Activated CD4-positive, alpha-beta T cell treated with anti-CD3 and anti-CD28 coated beads, Interleukin-2, amount 10 ng/mL, durations not matched to agents 7 days and 5 days (primary cell): ENCODE measurements around the gene CDK9. TPM values are rescaled to one million over a fixed set of nuclear protein-coding genes. Genes with fewer than 3 reads are reported as not detected.

Source experiments
- CTCF ChIA-PET: fragments of 350-600 bp; sonication (Branson Sonifier 250); formaldehyde crosslinking; loops from one replicate; lab custom pipeline; 2021; ENCODE audit warnings: antibody characterized with exemption; lab: Charles Lee
- POLR2A ChIA-PET: fragments of 350-600 bp; sonication (Branson Sonifier 250); formaldehyde crosslinking; loops from one replicate; lab custom pipeline; 2021; ENCODE audit warnings: antibody characterized with exemption; lab: Charles Lee
- DNase-seq: peaks from one replicate; pipeline ENCODE4 v3.0.0-alpha.2; 2020
- H3K27ac Mint-ChIP-seq: one replicate; pipeline ENCODE4 v1.8.0; 2021; ENCODE audit warnings: mild to moderate bottlenecking, moderate library complexity, mixed read lengths
- H3K27me3 Mint-ChIP-seq: one replicate; pipeline ENCODE4 v1.8.0; 2021; ENCODE audit warnings: mixed read lengths
- H3K36me3 Mint-ChIP-seq: one replicate; pipeline ENCODE4 v1.8.0; 2021; ENCODE audit warnings: low read depth, mixed read lengths
- H3K4me1 Mint-ChIP-seq: one replicate; pipeline ENCODE4 v1.8.0; 2021; ENCODE audit warnings: mixed read lengths
- H3K4me3 Mint-ChIP-seq: one replicate; pipeline ENCODE4 v1.8.0; 2021; ENCODE audit warnings: mild to moderate bottlenecking, moderate library complexity, mixed read lengths
- H3K9me3 Mint-ChIP-seq: one replicate; pipeline ENCODE4 v1.8.0; 2021; ENCODE audit warnings: mixed read lengths
- total RNA-seq, 2 experiments: library from RNA; stranded (reverse); gene quantifications; one replicate each; pipeline ENCODE4 v1.2.3, GENCODE V29; 2021

CDK9 gene
- total RNA-seq = 100 to 1,000 TPM in 1 of 2 experiments, 10 to 100 TPM in 1; 99.4 to 110 TPM

DNA sequence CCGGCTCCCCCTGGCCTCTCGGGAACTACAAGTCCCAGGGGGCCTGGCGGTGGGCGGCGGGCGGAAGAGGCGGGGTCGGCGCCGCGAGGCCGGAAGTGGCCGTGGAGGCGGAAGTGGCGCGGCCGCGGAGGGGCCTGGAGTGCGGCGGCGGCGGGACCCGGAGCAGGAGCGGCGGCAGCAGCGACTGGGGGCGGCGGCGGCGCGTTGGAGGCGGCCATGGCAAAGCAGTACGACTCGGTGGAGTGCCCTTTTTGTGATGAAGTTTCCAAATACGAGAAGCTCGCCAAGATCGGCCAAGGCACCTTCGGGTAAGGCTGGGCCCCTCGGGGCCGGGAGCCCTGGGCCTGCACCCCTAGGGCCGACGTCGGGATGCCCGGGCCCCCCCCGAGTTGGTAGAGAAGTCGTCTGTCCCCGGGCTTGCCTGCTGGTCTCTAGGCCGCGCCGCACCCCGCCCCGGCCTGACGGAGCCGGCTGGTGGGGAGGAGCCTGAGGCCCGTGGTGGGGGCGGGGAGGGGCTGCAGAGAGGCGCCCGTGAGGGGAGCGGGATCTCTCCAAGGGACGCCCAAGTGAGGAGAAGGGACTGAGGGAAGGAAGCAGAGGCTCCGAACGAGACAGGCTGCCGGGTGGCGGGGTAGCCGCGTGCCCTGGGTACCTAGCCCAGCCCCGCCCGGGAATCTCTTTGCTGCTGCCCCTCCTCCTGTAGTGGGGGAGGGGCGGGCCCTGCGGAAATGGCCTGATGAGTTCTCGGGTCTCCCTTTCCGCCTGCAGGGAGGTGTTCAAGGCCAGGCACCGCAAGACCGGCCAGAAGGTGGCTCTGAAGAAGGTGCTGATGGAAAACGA lies at the start of gene CDK9:
CDK9 (plus strand) TSS at position 102 of the 840 bp plus-strand sequence; CDS start at position 217, 115 bp downstream.
- peaks cover 71% of the 10 kb centered on the region for H3K4me1 Mint-ChIP-seq
- H3K36me3 Mint-ChIP-seq = peaks cover 39% of the 10 kb centered on the region
- H3K4me3 Mint-ChIP-seq = peak within 1 kb of the TSS; percentile 96
- H3K27me3 Mint-ChIP-seq = no peaks in the 10 kb centered on the region
- no peaks in the 10 kb centered on the region for H3K9me3 Mint-ChIP-seq
- ChIA-PET CTCF (interaction anchor here (0.6 to 5.6 kb wide), 12 partner anchors 10 to 144 kb away, joined by 3 to 31 read pairs (median 4); partner anchors contain the start of gene TOR2A), POLR2A (no interaction called here)
- H3K27ac Mint-ChIP-seq = peak within 1 kb of the TSS; percentile 96
- DNase-seq = peak; percentile 91

DNA sequence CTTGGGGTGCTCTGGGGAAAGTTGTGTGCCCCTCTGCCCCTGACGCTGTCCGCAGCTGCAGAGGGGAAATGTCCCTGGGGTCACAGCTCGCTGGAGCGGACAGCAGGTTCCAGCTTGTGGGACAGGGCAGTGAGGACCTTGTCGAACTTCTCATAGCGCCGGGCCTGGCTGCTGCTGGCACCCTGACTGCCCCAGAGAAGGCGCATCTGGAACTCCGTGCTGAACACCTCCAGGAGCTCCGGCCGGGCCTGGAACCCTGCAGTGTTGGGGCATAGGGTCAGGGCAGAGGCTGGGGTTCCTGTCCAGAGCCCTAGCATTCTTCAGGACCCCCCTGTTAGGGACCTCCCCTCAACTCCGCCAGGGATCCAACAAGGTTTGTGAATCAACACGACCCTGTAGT lies 47.2 kb upstream of the CDK9 start:
- DNase-seq = no peak
- Mint-ChIP-seq H3K9me3 (no peaks in the 10 kb centered on the region), H3K36me3 (peaks cover 33% of the 10 kb centered on the region), H3K4me3 (no peak overlapping the region), H3K4me1 (peaks cover 24% of the 10 kb centered on the region), H3K27ac (no peak overlapping the region), H3K27me3 (no peaks in the 10 kb centered on the region)
- ChIA-PET CTCF (no interaction called here), POLR2A (no interaction called here)

DNA sequence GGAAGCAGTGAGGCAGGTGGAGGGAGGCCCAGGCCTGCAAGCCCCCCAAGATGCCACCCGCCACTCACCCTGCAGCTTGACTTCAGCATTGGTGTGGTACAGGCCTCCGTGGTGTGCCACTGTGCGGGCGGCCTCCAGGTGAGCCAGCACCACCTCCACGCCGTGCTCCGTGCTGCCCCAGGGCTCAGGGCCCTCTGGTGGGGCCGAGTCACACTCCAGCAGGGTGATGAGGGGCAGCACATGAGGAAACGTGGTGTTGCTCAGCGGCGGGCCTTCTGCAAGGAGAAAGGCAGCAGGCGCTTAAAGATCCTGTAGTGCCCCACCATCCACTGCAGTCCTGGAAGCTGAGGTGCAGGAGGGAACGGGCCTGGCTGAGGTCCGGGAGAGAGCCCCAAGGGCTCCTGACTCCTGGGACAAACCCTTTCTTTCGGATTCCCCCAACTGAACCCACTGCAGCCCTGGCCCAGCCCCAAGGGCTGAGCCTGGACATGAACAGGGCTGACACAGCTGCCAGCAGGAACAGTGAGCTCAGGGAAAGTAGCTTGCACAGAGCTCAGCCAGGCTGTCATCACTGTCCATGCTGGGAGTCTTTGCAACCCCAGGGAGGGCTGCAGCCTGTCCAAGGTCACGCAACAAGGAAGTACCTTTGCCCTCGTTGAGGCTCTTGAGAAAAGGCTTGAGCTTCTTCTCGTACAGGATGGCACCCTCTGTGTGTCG lies 46.1 kb upstream of the CDK9 start:
- POLR2A ChIA-PET = no interaction called here
- Mint-ChIP-seq H3K36me3 (peaks cover 33% of the 10 kb centered on the region), H3K27me3 (no peaks in the 10 kb centered on the region)

DNA sequence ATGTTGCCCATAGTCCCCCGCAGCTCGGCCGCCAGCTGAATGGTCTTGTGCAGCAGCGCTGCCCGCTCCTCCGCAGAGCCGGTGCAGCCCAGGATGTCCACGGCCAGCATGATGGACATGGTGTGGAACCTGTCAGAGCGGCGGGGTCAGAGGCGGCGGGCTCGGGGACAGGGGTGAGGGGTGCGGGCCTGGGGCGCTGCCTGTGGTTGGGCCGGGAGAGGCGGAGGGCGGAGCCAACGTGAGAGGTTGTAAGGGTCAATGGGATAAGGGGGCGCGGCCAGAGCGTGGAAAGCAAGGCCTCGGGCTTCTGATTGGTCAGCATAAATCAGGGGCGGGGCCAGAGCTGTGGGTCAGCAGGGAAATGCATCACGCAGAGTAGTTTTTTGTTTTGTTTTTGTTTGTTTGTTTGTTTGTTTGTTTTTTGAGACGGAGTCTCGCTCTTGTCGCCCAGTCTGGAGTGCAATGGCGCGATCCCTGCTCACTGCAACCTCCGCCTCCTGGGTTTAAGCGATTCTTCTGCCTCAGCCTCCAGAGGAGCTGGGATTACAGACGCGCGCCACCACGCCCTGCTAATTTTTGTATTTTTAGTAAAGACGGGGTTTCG lies 43.9 kb upstream of the CDK9 start:
- H3K9me3 Mint-ChIP-seq = no peaks in the 10 kb centered on the region
- H3K27ac Mint-ChIP-seq = no peak overlapping the region
- no peaks in the 10 kb centered on the region for H3K27me3 Mint-ChIP-seq
- H3K36me3 Mint-ChIP-seq = peaks cover 48% of the 10 kb centered on the region
- peaks cover 4% of the 10 kb centered on the region for H3K4me1 Mint-ChIP-seq
- DNase-seq = no peak
- ChIA-PET POLR2A (no interaction called here), CTCF (interaction anchor here (0.7 to 4.3 kb wide), 4 partner anchors 7 to 443 kb away, joined by 3 to 29 read pairs (median 6); partner anchors contain the start of gene TOR2A)
- no peak overlapping the region for H3K4me3 Mint-ChIP-seq

More for the DNA sequence above, 46.1 kb upstream of the CDK9 start:
- Mint-ChIP-seq H3K4me3 (no peak overlapping the region), H3K4me1 (peaks cover 15% of the 10 kb centered on the region), H3K27ac (no peak overlapping the region), H3K9me3 (no peaks in the 10 kb centered on the region)
- CTCF ChIA-PET = interaction anchor here (1.0 to 2.9 kb wide), 2 partner anchors 27 to 182 kb away, joined by 4 to 9 read pairs; no protein-coding TSS in a partner anchor
- no peak for DNase-seq

DNA sequence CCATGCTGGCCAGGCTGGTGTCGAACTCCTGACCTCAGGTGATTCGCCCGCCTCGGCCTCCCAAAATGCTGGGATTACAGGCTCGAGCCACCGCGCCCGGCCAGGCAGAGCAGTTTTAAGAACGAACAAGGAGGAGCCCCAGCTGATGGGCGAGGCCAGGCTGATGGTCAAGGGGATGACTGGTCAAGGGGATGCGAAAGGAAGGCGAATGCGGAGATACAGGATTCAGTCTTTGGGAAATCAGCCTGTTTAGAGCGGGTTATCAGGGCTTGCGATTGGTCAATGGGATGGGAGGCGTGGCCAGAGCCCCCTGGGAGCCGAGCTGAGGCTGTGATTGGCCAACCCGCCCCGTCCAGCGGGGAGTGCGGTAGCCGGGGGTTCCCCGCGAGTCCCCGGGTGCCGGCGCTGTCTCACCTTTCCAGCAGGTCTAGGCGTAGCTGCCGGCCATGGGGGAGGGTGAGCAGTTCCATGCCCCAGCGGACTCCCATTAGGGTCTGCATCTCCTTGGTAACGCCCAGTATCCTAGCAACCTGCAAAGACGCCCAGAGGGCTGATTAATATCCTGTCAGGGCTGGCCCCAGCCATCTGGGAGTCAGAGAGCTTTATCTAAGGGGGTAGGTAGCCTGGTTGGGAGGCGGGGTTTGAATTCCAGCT lies 43.3 kb upstream of the CDK9 start:
- peaks cover 46% of the 10 kb centered on the region for H3K36me3 Mint-ChIP-seq
- POLR2A ChIA-PET = no interaction called here
- no peak for DNase-seq
- H3K27ac Mint-ChIP-seq = no peak overlapping the region
- H3K4me3 Mint-ChIP-seq = no peak overlapping the region
- H3K27me3 Mint-ChIP-seq = no peaks in the 10 kb centered on the region
- peaks cover 5% of the 10 kb centered on the region for H3K4me1 Mint-ChIP-seq
- CTCF ChIA-PET = interaction anchor here (2.9 to 4.3 kb wide), 2 partner anchors 7 to 179 kb away, joined by 9 to 29 read pairs; partner anchors contain the start of gene TOR2A
- no peaks in the 10 kb centered on the region for H3K9me3 Mint-ChIP-seq

DNA sequence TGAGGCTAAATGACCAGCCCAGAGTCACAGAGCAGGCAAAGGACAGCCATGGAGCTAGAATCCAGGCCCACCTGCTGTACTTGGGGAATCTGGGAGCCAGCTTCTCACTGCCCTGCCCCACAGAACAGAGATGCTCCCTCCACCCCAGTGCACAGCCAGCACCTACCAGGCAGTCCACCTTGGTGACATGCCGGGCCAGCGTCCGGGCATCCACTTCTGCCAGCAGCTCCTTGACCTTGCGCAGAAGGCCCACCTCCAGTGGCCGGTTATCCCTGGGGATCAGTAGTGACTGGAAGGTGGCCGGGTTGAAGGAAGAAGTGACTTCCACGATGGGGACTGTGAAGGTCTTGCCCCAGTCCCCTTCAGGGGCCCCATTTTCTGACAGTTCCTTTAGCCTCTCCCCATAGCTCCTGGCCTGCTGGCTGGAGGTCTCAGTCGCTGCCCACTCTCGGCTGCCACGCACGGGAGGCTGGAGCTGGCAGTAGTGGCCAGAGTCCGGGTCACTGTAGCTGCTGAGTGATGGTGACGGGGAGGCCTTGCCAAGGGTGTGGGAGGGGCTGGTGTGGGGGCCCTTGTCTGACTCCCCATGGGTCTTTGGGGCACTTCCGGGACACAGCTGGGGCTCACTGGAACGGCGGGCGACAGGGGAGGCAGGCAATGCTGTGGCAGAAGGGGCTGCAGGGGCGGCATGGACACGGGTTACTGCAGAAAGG lies 41.3 kb upstream of the CDK9 start:
- Mint-ChIP-seq H3K4me3 (no peak overlapping the region), H3K36me3 (peaks cover 45% of the 10 kb centered on the region), H3K4me1 (peaks cover 5% of the 10 kb centered on the region), H3K27me3 (no peaks in the 10 kb centered on the region), H3K9me3 (no peaks in the 10 kb centered on the region), H3K27ac (no peak overlapping the region)
- ChIA-PET CTCF (interaction anchor here (0.6 to 4.3 kb wide), 5 partner anchors 9 to 26 kb away, joined by 3 to 29 read pairs (median 5); partner anchors contain the start of gene TOR2A), POLR2A (no interaction called here)
- no peak for DNase-seq

DNA sequence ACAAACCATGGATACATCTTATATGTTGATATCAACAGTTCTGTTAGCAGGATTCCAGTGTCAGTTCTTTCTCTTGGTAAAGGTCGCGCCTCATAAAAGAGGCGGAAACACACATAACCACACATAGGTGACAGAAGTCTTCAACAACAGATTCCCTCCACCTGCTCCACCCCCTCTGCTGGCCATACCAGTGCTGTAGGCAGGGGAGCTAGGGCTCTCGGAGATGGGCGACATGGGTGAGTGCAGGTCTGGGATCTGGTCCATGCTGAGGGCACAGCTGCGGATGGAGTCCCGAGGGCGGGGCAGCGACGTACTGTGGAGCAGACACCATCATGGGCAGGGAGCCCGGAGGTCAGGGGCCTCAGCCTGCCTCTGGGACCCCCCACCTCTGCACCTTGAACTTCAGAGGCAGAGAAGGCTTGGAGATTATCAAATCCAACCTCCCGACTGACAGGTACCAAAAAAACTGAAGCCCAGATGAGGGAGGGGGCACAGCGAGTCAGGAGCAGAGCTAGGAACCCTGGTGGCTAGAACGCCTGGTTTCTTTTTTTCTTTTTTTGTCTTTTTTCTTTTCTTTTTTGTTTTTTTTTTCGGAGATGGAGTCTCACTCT lies 38.8 kb upstream of the CDK9 start:
- Mint-ChIP-seq H3K4me1 (peaks cover 5% of the 10 kb centered on the region), H3K36me3 (peaks cover 47% of the 10 kb centered on the region), H3K9me3 (no peaks in the 10 kb centered on the region), H3K4me3 (no peak overlapping the region), H3K27me3 (no peaks in the 10 kb centered on the region), H3K27ac (peak overlapping the region; percentile 36)
- POLR2A ChIA-PET = interaction anchor here (0.6 kb wide), 2 partner anchors 72 to 168 kb away, joined by 3 to 7 read pairs; no protein-coding TSS in a partner anchor
- CTCF ChIA-PET = interaction anchor here (0.9 to 1.7 kb wide), 4 partner anchors 12 to 244 kb away, joined by 3 to 6 read pairs (median 4); partner anchors contain the start of gene TOR2A
- peak; percentile 47 for DNase-seq

DNA sequence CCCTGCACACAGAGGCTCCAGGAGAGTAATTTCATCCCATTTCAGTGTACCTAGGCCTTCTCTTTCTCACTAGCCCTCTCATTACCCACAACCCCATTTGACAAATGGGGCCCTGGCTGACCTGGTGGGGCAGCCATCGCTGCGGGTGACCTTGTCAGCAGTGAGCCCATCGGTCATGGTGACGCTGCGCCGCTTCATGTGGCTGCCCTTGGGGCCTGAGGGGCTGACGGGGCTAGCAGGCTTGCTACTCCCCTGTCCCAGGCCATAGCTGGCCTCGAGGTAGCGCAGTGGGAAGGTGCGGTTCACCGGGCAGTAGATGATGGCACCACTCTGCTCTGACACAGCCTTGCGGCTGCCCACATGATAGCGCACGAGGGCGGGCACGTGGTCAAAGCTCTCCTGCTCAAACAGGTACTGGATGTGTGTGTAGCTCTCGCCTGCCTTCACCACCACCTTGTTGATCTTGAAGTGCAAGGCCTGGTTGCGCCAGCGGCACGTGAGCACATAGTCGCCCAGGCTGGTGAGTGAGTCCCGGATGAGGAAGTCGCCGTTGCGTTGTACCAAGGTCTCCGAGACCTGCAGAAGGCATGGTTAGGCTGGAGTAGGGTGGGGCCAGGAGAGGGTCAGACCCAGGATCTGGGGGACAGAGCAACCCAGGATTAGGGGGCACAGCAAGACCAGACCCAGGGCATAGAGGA lies 36.6 kb upstream of the CDK9 start:
- POLR2A ChIA-PET = no interaction called here
- Mint-ChIP-seq H3K27ac (no peak overlapping the region), H3K4me1 (peaks cover 5% of the 10 kb centered on the region), H3K9me3 (no peaks in the 10 kb centered on the region), H3K27me3 (no peaks in the 10 kb centered on the region), H3K4me3 (no peak overlapping the region), H3K36me3 (peaks cover 41% of the 10 kb centered on the region)
- no peak for DNase-seq
- CTCF ChIA-PET = no interaction called here

DNA sequence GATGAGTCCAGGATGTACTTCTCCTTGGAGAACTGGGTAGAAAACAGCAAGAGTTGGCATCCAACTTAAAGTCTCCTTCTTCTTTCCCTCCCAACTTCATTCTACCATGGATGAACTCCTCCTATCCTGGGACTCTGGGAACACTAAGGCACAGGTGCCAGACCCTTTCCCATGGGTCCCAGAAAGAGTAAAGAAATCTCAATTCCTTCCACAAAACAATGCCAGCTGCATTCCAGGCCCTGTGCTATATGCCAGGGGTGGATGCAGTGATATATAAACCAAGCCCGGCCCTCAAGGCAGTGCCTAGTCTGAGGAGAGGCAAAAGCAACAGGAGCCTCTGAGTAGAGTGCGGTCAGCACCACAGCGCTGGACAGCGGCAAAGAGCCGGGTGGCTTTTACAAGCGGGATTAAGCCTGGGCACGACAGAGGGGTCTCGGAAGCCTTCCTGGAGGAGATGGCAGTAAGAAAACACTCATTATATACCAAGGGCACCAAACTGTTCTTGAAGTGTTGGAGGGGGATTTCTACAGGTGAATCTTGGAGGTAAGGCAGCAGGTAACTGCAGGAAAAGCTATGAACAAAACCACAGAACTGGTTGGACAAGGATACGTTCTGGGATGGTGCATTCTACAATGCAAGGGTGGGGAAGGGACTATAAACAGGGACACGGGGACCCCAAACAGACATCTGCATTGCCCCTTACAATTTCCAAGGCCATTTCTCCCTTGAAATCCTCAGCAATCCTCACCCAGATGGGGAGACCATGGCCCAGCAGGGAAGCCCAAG lies 34.4 kb upstream of the CDK9 start:
- peaks cover 29% of the 10 kb centered on the region for H3K36me3 Mint-ChIP-seq
- CTCF ChIA-PET = no interaction called here
- H3K27me3 Mint-ChIP-seq = no peaks in the 10 kb centered on the region
- no peak for DNase-seq
- H3K9me3 Mint-ChIP-seq = no peaks in the 10 kb centered on the region
- H3K27ac Mint-ChIP-seq = no peak overlapping the region
- no peak overlapping the region for H3K4me3 Mint-ChIP-seq
- peaks cover 5% of the 10 kb centered on the region for H3K4me1 Mint-ChIP-seq
- POLR2A ChIA-PET = interaction anchor here (0.6 kb wide), 1 partner anchor 26 kb away, joined by 3 read pairs; no protein-coding TSS in a partner anchor

DNA sequence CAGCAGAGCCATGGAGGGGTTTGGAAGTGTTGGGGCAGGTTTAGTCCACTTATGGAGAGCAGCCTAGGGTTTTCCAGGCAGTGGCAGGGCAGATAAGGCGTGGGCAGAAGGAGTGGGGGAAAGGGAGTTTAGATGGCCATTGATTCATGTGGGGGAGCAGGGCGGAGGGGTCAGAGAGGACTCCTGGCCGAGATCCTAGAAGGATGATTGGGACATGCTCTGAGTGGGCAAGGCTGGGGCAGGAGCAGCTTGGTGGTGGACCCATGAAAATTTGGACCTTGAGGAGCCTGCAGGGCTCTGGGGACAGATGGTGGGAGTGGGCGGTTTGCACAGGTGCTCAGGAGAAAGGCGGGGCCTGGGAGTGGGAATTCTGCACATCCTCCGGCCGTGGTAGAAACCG lies 32.7 kb upstream of the CDK9 start:
- no peak for DNase-seq
- no peak overlapping the region for H3K4me3 Mint-ChIP-seq
- H3K4me1 Mint-ChIP-seq = no peaks in the 10 kb centered on the region
- H3K9me3 Mint-ChIP-seq = no peaks in the 10 kb centered on the region
- no peak overlapping the region for H3K27ac Mint-ChIP-seq
- no peaks in the 10 kb centered on the region for H3K27me3 Mint-ChIP-seq
- ChIA-PET POLR2A (no interaction called here), CTCF (interaction anchor here (1.6 kb wide), 1 partner anchor 18 kb away, joined by 5 read pairs; the partner anchor contains the start of gene TOR2A)
- H3K36me3 Mint-ChIP-seq = peaks cover 19% of the 10 kb centered on the region
